HT1080 (cell line): ENCODE measurements around the gene BABAM2. TPM values are rescaled to one million over a fixed set of nuclear protein-coding genes. Genes with fewer than 3 reads are reported as not detected.
"Not testable (repeated sequence)": the region's sequence is repeated elsewhere in the genome, so short reads cannot be mapped to it uniquely, and the experiment has no call there.

Source experiments
- DNase-seq: peaks from one replicate; pipeline ENCODE4 v3.0.0-alpha.2; 2015; ENCODE audit warnings: low read depth
- total RNA-seq: library from RNA; depleted of rRNA; stranded (reverse); fragments of >200 nt; shearing (Covaris generic); gene quantifications from 2 replicates; pipeline ENCODE4 v1.2.3, GENCODE V29; 2014

The BABAM2 gene
- total RNA-seq, 1 experiment from 2014 or later = 31.8 TPM

- no peak for DNase-seq
These were observed 15.2 kb upstream of the BABAM2 start for GRCh38 chr2:27875089-27875881.

- DNase-seq = no peak
These were observed 11.7 kb upstream of the BABAM2 start for GRCh38 chr2:27878825-27879224.

GRCh38 chr2:27881815-27882583 lies 8.5 kb upstream of the BABAM2 start:
- not testable (repeated sequence) for DNase-seq

- DNase-seq = not testable (repeated sequence)
These were observed 8.0 kb upstream of the BABAM2 start for GRCh38 chr2:27882584-27882922.

- DNase-seq = no peak
These were observed 5.9 kb upstream of the BABAM2 start for GRCh38 chr2:27884601-27885000.

GRCh38 chr2:27885234-27885633 lies 5.3 kb upstream of the BABAM2 start:
- peak; percentile 29 for DNase-seq

- no peak for DNase-seq
These were observed 4.9 kb upstream of the BABAM2 start for GRCh38 chr2:27885661-27886060.

- DNase-seq = no peak
These were observed 4.2 kb upstream of the BABAM2 start for GRCh38 chr2:27886322-27886721.

GRCh38 chr2:27887111-27887510 lies 3.4 kb upstream of the BABAM2 start:
- no peak for DNase-seq

GRCh38 chr2:27887830-27888229 lies 2.7 kb upstream of the BABAM2 start:
- no peak for DNase-seq

GRCh38 chr2:27888790-27889189 lies 1.7 kb upstream of the BABAM2 start:
- DNase-seq = no peak

- DNase-seq = peak; percentile 13
These were observed 769 bp upstream of the BABAM2 start for GRCh38 chr2:27889774-27890145.

- peak; percentile 60 for DNase-seq
These were observed 569 bp downstream of the BABAM2 start for GRCh38 chr2:27890924-27891672.

- DNase-seq = no peak
These were observed 1.2 kb downstream of the BABAM2 start for GRCh38 chr2:27891673-27892105.

GRCh38 chr2:27893006-27893405 lies 2.5 kb downstream of the BABAM2 start:
- DNase-seq = no peak

GRCh38 chr2:27897717-27898116 lies 7.2 kb downstream of the BABAM2 start:
- DNase-seq = no peak

- DNase-seq = no peak
These were observed 10.7 kb downstream of the BABAM2 start for GRCh38 chr2:27901234-27901633.

GRCh38 chr2:27902098-27902497 lies 11.6 kb downstream of the BABAM2 start:
- no peak for DNase-seq

GRCh38 chr2:27903018-27903417 lies 12.5 kb downstream of the BABAM2 start:
- no peak for DNase-seq

GRCh38 chr2:27903649-27904404 lies 13.3 kb downstream of the BABAM2 start:
- DNase-seq = peak; percentile 64

GRCh38 chr2:27904405-27904665 lies 13.8 kb downstream of the BABAM2 start:
- no peak for DNase-seq

GRCh38 chr2:27906074-27906473 lies 15.5 kb downstream of the BABAM2 start:
- no peak for DNase-seq
